ENCODE measurements around the gene ZNF148.

ZNF148 gene

GRCh38 chr3:125353659-125354058, 21.5 kb downstream of the ZNF148 start:
- H3K27me3 ChIP-seq (ENCODE audit: insufficient read depth, poor library complexity, severe bottlenecking), result no peaks in the 10 kb centered on the region
- H3K4me3 ChIP-seq (replicated peaks; ENCODE audit: insufficient read depth, low read length), result no peak overlapping the region
- H3K27ac ChIP-seq (replicated peaks), result no peak overlapping the region
- TF ChIP-seq SPI1 (IDR thresholded peaks at IDR 0.05; ENCODE audit: borderline replicate concordance, low read depth) (no peak), GABPA (IDR thresholded peaks at IDR 0.05; ENCODE audit: low read depth) (no peak), POLR2AphosphoS5 (IDR thresholded peaks at IDR 0.05; ENCODE audit: low read depth) (no peak), REST (IDR thresholded peaks at IDR 0.05; ENCODE audit: insufficient replicate concordance, low read depth) (no peak), CTCF (IDR thresholded peaks at IDR 0.05; ENCODE audit: insufficient read depth, low read length) (no peak)
- DNase-seq (ENCODE audit: low read depth in 1 of 2, low spot score in 1 of 2), result no peak

GRCh38 chr3:125353128-125353527, 22.0 kb downstream of the ZNF148 start:
- TF ChIP-seq REST (IDR thresholded peaks at IDR 0.05; ENCODE audit: insufficient replicate concordance, low read depth), result no peak
- TF ChIP-seq CTCF (IDR thresholded peaks at IDR 0.05; ENCODE audit: insufficient read depth, low read length), result no peak
- no peak for TF ChIP-seq SPI1 (IDR thresholded peaks at IDR 0.05; ENCODE audit: borderline replicate concordance, low read depth)
- TF ChIP-seq POLR2AphosphoS5 (IDR thresholded peaks at IDR 0.05; ENCODE audit: low read depth), result no peak
- TF ChIP-seq GABPA (IDR thresholded peaks at IDR 0.05; ENCODE audit: low read depth), result no peak
- no peaks in the 10 kb centered on the region for H3K27me3 ChIP-seq (ENCODE audit: insufficient read depth, poor library complexity, severe bottlenecking)
- no peak for DNase-seq (ENCODE audit: low read depth in 1 of 2, low spot score in 1 of 2)
- no peak overlapping the region for H3K27ac ChIP-seq (replicated peaks)
- H3K4me3 ChIP-seq (replicated peaks; ENCODE audit: insufficient read depth, low read length), result no peak overlapping the region

- Histone ChIP-seq H3K4me3 (replicated peaks; ENCODE audit: insufficient read depth, low read length) (no peak overlapping the region), H3K27ac (replicated peaks) (no peak overlapping the region), H3K27me3 (ENCODE audit: insufficient read depth, poor library complexity, severe bottlenecking) (no peaks in the 10 kb centered on the region)
- TF ChIP-seq GABPA (IDR thresholded peaks at IDR 0.05; ENCODE audit: low read depth), result no peak
- no peak for TF ChIP-seq CTCF (IDR thresholded peaks at IDR 0.05; ENCODE audit: insufficient read depth, low read length)
- no peak for TF ChIP-seq REST (IDR thresholded peaks at IDR 0.05; ENCODE audit: insufficient replicate concordance, low read depth)
- TF ChIP-seq SPI1 (IDR thresholded peaks at IDR 0.05; ENCODE audit: borderline replicate concordance, low read depth), result no peak
- TF ChIP-seq POLR2AphosphoS5 (IDR thresholded peaks at IDR 0.05; ENCODE audit: low read depth), result no peak
- DNase-seq (ENCODE audit: low read depth in 1 of 2, low spot score in 1 of 2), result no peak
These were observed 23.2 kb downstream of the ZNF148 start for GRCh38 chr3:125351814-125352456.
